NCI-H774 (cell line): Measurements from ENCODE around the gene BAIAP2.

Experiments used
- DNase-seq: peaks from one replicate; lab custom pipeline; 2025; lab: John Stamatoyannopoulos, UW

Gene BAIAP2

DNA sequence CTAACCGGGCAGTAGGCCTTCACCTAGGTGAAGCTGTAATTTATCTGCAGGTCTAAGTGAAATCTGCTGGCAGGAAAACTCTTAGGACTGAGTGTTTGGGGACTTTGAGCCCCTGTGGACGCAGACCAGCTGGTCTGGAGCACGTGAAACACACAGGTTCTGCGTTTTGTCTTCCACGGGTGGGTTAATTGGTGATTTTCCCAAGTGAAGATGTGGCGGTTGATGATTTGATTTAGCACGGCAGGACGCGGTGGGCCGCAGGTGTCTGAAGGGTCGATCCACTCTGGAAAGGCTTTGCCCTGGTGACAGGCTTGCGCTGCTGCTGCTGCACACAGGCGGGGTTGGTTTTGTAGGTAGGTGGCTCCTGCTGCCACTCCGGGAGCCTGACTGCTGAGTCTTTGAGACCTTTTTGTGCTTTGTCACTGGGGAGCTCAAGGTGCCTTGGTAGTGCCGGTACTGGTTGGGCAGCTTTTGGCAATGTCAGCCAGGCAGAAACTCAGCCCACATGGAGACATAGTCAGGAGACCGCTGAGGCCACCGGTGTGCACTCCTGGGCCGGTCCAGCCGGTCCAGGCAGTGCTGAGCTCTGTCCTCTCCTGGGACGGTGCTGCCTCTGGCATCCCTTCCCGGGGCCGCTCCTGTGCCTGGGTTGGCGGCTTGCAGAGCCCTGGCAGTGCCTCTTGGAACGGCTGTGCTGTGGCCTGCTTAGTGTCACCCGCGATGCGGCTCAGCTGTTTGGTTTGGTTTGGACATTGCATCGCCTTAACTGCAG is 2.3 kb downstream of the BAIAP2 start:
- no peak for DNase-seq

- DNase-seq, result no peak
Measured at GRCh38 chr17:81037798-81038733, 3.1 kb downstream of the BAIAP2 start.

- no peak for DNase-seq
Measured at GRCh38 chr17:81039096-81039495, 4.1 kb downstream of the BAIAP2 start.

DNA sequence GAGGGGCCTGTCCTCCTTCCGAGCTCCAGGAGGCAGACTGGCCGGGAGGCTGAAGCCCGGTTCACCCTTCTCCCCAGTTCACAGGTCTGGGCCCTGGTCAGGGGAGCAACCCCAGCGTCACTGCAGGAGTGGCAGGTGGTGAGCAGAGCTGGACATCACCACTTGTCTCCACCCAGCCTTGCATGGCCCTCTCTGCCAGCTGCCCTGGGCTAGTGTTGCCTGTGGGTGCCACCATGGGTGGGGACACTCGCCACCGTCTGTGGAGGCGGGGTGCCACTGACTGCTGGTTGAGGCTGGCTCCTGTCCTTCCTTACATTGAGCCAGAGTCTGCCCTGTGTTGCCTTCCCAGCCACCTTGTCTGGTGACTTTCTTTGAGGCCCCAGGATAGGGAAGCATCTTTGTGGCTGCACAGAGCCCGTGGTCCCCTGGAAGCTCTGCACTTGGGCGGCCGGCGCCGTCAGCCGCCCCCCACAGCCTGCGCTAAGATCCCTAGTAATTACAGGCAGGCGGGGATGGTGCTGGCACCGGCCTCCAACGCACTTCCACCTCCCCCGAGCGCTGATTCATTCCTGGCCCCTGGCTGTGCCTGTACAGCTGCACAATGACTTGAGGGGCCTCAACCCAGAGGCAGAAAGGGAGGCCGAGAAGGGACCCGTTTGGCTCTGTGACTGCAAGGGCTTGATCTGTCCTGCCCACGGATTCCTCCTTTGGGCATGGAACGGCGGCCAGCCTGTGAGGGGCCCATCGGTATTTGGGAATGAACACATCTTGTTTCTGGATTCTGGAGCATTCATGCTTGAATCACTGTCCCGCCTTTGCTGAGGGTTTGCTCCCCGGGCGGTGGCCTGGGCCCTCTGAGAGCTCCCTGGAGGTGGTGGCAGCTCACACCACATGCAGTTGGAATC is 5.2 kb downstream of the BAIAP2 start:
- DNase-seq, result no peak

- no peak for DNase-seq
Measured at GRCh38 chr17:81040791-81041337, 5.9 kb downstream of the BAIAP2 start.

DNA sequence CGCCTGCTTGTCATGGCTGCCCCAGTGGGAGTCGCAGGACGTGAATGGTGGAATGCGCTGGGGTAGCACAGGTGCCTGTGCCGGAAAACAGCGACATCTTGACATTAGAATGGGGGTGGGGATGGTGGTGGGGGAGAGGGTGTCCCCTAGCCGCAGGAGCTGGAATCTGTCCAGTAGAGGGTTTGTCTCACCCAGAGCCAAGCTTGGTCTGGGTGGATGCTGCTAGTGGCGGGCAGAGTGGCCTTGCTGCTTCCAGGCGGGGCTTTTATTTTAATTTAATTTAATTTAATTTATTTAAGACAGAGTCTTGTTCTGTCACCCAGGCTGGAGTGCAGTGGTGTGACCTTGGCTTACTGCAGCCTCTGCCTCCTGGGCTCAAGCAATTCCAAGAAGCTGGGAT is 7.7 kb downstream of the BAIAP2 start:
- DNase-seq, result no peak

GRCh38 chr17:81043319-81043724 is 8.4 kb downstream of the BAIAP2 start:
- no peak for DNase-seq

GRCh38 chr17:81043725-81044427 is 8.9 kb downstream of the BAIAP2 start:
- DNase-seq, result no peak

- DNase-seq, result no peak
Measured at GRCh38 chr17:81044428-81044763, 9.4 kb downstream of the BAIAP2 start.

DNA sequence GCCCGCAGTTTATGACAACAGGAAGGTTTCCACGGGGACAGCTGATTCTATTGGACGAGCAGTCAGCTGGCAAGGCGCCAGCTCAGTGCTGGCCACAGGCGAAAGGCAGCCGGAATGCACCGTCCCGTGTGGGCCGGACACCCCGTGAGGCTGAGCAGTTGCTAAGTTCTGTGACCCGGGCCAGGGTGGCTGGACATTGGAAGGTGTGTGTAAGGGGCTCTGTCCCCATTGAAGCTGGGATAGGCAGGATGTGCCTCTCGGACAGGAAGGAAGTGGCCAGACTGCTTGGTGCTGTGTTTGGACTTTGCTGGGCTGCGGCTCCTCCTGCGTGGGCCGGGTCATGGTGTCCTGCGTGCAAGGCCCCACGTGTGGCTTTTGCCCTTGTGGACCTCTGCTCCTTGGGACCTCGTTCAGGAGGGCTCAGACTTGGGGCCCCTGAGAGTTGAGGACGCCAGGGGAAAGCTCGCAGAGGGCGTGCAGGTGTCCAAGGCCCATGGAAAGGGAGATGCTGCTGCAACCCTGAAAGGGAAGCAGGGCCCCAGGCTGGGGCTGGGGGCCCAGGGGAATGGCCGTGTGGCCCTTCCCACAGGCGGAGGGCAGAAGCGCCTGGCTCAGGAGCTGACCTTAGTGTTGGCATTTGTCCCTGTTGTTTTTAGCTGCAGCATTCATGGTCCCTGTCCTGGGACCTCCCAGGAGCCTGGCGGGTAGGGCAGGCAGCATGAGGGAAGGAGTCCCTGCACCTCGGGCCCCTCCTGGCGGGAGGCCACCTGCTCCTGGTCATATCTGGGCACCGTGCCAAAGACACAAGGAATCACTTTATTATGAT is 10.0 kb downstream of the BAIAP2 start:
- DNase-seq, result peak; percentile 48

DNA sequence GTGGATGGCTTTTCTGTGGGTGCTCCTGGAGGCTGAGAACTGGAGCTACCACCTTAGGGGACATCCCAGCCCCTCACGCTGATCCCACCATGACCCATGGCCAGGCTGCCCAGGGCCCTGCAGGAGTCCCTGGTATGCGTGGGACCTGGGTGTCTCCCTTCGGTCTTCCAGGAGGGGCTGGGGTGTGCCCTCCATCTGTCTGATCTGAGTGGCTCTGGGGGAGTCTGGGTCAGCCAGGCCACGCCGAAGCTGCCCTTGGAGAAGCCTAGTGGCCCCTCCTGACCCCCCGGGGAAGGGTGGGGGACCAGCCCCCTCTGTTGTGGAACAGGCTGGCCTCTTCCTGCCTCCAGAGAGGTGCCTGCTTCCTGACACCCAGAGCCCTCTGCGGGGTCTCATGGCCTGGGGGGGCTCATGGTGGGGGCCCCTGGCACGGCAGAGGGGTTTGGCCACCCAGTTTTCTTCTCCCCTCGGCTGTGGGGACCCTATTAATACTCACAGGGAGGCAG is 10.7 kb downstream of the BAIAP2 start:
- DNase-seq, result no peak

- no peak for DNase-seq
Measured at GRCh38 chr17:81046132-81046769, 11.3 kb downstream of the BAIAP2 start.

DNA sequence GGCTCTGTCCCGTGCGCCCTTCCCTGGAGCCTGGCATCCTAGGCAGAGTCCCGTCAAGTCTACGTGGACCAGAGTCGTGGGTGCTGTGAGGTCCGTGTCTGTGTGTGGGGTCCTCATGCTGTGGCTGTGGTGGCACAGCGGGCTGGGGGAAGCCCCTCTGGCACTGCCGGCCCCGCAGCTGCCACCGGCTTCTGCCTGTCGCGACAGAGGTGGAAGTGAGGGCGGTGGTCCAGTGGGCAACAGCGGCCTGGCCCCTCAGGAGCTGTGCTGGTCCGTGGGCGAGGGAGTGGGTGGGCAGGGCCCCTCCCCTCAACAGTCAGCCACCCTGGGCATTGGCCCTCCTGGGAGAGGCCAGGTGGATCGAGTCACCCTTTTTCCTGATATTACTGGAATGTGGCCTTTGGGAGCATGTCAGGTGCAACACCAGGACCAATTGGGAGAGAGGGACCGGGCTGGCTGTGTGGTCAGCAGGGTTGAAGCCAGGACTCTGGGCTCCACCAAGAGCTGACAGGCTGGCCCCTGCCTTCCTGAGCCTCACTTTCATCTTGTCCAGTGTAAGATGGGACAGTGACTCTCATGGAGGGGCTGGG is 11.9 kb downstream of the BAIAP2 start:
- no peak for DNase-seq

- DNase-seq, result no peak
Measured at GRCh38 chr17:81048827-81049371, 13.9 kb downstream of the BAIAP2 start.

DNA sequence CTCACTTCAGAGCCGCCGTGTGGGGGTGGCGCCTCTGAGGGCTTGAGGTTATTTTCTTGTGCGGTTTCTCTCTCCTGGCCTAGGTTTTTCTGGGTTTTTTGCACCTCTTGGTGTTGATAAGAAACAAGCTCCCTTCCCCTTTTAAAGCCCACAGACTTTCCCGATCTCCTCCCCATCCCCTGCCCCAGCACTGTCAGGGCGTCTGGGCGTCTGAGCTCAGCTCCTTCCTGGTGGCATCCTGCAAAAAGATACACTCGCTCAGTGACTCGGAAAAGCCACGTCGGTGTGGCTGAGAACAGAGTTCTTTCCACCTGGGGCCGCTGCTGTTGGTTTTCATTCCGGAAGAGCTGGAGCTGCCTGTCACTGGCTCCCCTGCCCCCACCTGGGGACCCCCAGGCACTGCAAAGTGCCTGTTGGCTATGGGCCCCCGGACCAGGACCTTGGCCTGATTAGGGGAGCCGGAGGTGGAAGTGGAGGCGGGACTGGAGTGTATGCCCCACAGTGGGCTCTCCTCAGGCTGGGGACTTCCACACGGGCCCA is 14.5 kb downstream of the BAIAP2 start:
- DNase-seq, result no peak

DNA sequence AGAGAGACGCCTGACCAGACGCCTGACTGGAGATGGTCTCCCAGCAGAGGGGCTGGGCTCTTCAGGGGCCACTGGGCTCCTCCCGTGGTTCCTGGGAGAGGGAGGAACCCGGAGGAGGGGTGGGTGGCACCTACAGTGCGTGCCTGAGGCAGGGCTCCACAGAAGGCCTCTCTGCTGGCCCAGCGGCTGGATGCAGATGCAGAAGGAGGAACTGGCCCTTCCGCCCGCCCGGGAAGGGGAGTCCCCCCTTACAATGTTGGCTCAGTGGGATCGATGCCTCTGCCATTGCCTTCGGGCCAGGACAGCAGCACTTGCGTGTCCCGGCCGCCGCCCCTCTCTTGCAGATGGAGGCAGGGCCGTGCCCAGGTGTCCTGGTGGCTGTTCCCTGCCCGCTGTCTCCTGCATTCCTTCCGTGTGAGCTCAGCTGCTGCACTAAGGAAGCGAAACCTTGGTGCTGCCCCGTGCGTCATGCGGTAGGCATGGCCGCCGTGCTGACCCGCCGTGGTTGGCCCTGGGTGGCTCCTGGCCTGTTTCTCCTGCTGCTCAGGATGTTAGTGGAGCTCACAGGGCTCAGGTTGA is 15.1 kb downstream of the BAIAP2 start:
- DNase-seq, result no peak

- DNase-seq, result no peak
Measured at GRCh38 chr17:81050645-81051625, 16.0 kb downstream of the BAIAP2 start.
